Measurements from ENCODE around the gene CLTA. TPM values are rescaled to one million over a fixed set of nuclear protein-coding genes. Genes with fewer than 3 reads are reported as not detected.

The CLTA gene
- total and polyA plus RNA-seq, 2 of the 8 experiments (the other 6 are each of a cell fraction or from before 2014, with no cell fraction given), result 137 to 236 TPM

DNA sequence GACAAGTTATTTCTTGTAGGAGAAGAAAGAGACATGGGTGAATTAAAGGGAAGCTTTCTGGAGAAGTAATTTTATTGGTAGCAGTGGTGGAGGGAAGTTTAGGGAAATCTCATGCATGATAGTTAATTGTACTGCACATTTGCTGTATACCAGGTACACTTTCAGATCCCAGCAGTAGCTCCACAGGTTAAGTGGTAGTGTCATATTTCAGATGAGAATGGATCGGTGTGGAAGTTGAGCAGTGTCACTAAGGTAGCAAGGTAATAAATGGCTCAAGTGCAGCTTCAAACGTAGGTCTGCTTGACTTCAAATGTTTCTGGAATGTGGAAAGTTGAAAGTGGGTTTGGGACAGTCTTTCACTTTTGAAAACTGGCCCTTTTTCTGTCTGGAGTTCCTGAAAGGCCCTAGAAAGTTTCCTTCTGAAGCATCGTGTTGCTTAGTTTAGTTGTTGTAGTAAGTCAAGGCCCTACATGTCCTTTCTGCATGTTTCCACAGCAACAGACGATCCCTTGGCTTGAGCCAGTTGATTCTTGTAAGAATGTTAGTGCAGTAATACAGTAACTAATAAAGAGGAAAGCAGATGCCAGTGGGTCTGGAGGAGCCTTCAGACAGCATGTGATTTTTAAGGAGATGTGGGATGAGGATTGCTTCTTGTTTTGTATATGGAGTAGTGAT lies 3.7 kb downstream of the CLTA start:
- Histone ChIP-seq H3K27me3 (replicated peaks in 1 of 4; ENCODE audit: control insufficient read depth in 3 of 4, extremely low read depth in 1 of 4, insufficient read depth in 3 of 4, low read length in 3 of 4) (no peaks in the 10 kb centered on the region), H2BK12ac (ENCODE audit: low read depth, low read length) (no peak overlapping the region), H4K91ac (replicated peaks; ENCODE audit: insufficient read length, low read length) (no peak overlapping the region), H2BK5ac (ENCODE audit: low read depth, low read length) (no peak overlapping the region), H2BK20ac (ENCODE audit: low read length) (no peak overlapping the region), H4K20me1 (replicated peaks in 1 of 2; ENCODE audit: control insufficient read depth in 1 of 2, insufficient read depth in 2 of 2, low read length in 2 of 2) (peaks cover 17 to 22% of the 10 kb centered on the region in 2 experiments), H3K4me1 (replicated peaks in 1 of 4; ENCODE audit: control insufficient read depth in 3 of 4, insufficient read depth in 4 of 4, low read length in 3 of 4) (peaks cover 6 to 12% (median 10%) of the 10 kb centered on the region in 4 experiments; a peak in 6 of 7 replicates), H3K27ac (ENCODE audit: low read depth, low read length) (no peak overlapping the region), H3K23ac (ENCODE audit: insufficient read length) (no peak overlapping the region), H2BK15ac (ENCODE audit: low read length) (no peak overlapping the region), H2AFZ (ENCODE audit: low read length) (no peak overlapping the region), H4K5ac (ENCODE audit: insufficient read length, low read depth, low read length) (no peak overlapping the region), H3K18ac (ENCODE audit: extremely low read depth, low read length) (no peak overlapping the region), H3K14ac (ENCODE audit: insufficient read length) (no peak overlapping the region), H3K9me3 (ENCODE audit: insufficient read depth in 2 of 2, low read depth in 1 of 2, low read length in 1 of 2) (no peaks in the 10 kb centered on the region), H2AK5ac (ENCODE audit: low read depth, low read length) (no peak overlapping the region), H3K79me2 (ENCODE audit: control insufficient read depth in 1 of 2, insufficient read depth in 2 of 2, low read length in 2 of 2) (peaks cover 36 to 64% of the 10 kb centered on the region in 2 experiments), H2BK120ac (replicated peaks; ENCODE audit: low read depth, low read length) (no peak overlapping the region), H3K9ac (replicated peaks in 1 of 4; ENCODE audit: extremely low read depth in 1 of 4, low read depth in 3 of 4, low read length in 3 of 4) (no peak overlapping the region), H3K4me2 (ENCODE audit: insufficient read depth in 1 of 2, low read depth in 2 of 2, low read length in 2 of 2) (no peak overlapping the region), H4K8ac (ENCODE audit: extremely low read depth, insufficient read depth, low read length) (no peak overlapping the region), H3K56ac (replicated peaks; ENCODE audit: insufficient read length, low read depth, low read length) (no peak overlapping the region), H3K79me1 (ENCODE audit: low read depth, low read length) (peaks cover 9% of the 10 kb centered on the region), H3K36me3 (ENCODE audit: control insufficient read depth in 2 of 4, insufficient read depth in 4 of 4, low read length in 3 of 4) (peaks cover 3 to 22% (median 10%) of the 10 kb centered on the region in 4 experiments; a peak in 7 of 8 replicates), H3K4ac (replicated peaks; ENCODE audit: insufficient read length, low read depth, low read length) (no peak overlapping the region), H3K23me2 (ENCODE audit: low read depth, low read length) (peaks cover 8% of the 10 kb centered on the region), H3K4me3 (ENCODE audit: extremely low read depth in 1 of 4, insufficient read depth in 2 of 4, low read depth in 3 of 4, low read length in 4 of 4) (no peak overlapping the region)
- CTCF ChIA-PET (ENCODE audit: partially characterized antibody), result interaction anchor here (1.3 to 2.7 kb wide), 5 partner anchors 8 to 91 kb away, joined by 3 to 12 read pairs (median 4); no protein-coding TSS in a partner anchor
- no peak for TF ChIP-seq SP1 (IDR thresholded peaks at IDR 0.05; ENCODE audit: low read depth, low read length)
- TF ChIP-seq, protein P1, sequence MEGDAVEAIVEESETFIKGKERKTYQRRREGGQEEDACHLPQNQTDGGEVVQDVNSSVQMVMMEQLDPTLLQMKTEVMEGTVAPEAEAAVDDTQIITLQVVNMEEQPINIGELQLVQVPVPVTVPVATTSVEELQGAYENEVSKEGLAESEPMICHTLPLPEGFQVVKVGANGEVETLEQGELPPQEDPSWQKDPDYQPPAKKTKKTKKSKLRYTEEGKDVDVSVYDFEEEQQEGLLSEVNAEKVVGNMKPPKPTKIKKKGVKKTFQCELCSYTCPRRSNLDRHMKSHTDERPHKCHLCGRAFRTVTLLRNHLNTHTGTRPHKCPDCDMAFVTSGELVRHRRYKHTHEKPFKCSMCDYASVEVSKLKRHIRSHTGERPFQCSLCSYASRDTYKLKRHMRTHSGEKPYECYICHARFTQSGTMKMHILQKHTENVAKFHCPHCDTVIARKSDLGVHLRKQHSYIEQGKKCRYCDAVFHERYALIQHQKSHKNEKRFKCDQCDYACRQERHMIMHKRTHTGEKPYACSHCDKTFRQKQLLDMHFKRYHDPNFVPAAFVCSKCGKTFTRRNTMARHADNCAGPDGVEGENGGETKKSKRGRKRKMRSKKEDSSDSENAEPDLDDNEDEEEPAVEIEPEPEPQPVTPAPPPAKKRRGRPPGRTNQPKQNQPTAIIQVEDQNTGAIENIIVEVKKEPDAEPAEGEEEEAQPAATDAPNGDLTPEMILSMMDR (IDR thresholded peaks at IDR 0.05; ENCODE audit: control extremely low read depth in 1 of 3, insufficient read depth in 1 of 3, low read depth in 1 of 3, low read length in 3 of 3), result no peak
- 84% methylated on average over 4 of the region's 4 CpGs; no CpG with 5 or more reads in 1 of the 2 experiments for WGBS, 2 experiments (ENCODE audit: extremely low coverage in 1 of 2, insufficient coverage in 1 of 2, insufficient read length in 1 of 2, insufficient replicate concordance in 2 of 2, low coverage in 1 of 2, low lambda C conversion rate in 2 of 2, missing lambda C conversion rate in 1 of 2)
- FAIRE-seq (no peak), DNase-seq (ENCODE audit: low read depth in 1 of 2, low spot score in 2 of 2) (no peak)
- POLR2A ChIA-PET (ENCODE audit: partially characterized antibody), result interaction anchor here (0.6 to 1.4 kb wide), 4 partner anchors 19 to 205 kb away, joined by 3 to 4 read pairs (median 3); no protein-coding TSS in a partner anchor

Data from H1 (cell line).